ENCODE measurements around the gene ARMC12. TPM values are rescaled to one million over a fixed set of nuclear protein-coding genes. Genes with fewer than 3 reads are reported as not detected.

The ARMC12 gene
- total RNA-seq, 1 donor from 2014 or later = 0.53 TPM

DNA sequence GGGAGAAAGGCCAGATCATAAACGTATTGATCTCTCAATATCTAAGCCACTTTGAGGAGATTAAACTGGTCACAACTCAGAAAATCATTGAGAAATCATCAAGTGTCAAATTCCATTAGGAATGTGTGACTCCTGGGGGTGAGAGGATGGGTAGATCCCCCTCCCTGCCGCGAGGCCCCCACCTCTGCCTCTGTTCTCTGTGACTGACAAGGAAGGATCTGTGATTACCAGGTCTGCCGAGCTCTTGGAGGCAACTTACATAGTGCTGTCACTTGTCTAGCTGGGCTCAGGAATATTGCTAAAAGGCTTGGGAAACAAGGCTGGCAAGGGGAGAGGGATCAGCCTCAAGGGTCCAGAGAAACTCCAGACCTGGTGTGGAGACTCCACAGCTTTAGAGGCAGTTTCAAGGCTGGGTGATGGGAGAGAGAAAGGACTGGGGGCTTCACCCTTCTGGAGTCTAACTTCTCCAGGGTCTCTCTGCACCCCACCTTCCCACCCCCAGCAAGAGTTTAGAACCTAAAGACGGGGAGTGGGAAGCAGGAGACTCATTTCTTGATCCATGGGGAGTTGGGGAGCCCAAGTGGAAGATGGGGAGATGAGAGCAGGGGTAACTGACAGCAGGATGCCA lies 11.6 kb upstream of the ARMC12 start:
- H3K27me3 ChIP-seq (ENCODE audit: control insufficient read depth, insufficient read depth, low read length) = no peaks in the 10 kb centered on the region
- DNase-seq (ENCODE audit: low read depth) (no peak), FAIRE-seq (no peak)
- H3K36me3 ChIP-seq (ENCODE audit: control insufficient read depth, insufficient read depth, low read length) = no peaks in the 10 kb centered on the region
- TF ChIP-seq, protein P1, sequence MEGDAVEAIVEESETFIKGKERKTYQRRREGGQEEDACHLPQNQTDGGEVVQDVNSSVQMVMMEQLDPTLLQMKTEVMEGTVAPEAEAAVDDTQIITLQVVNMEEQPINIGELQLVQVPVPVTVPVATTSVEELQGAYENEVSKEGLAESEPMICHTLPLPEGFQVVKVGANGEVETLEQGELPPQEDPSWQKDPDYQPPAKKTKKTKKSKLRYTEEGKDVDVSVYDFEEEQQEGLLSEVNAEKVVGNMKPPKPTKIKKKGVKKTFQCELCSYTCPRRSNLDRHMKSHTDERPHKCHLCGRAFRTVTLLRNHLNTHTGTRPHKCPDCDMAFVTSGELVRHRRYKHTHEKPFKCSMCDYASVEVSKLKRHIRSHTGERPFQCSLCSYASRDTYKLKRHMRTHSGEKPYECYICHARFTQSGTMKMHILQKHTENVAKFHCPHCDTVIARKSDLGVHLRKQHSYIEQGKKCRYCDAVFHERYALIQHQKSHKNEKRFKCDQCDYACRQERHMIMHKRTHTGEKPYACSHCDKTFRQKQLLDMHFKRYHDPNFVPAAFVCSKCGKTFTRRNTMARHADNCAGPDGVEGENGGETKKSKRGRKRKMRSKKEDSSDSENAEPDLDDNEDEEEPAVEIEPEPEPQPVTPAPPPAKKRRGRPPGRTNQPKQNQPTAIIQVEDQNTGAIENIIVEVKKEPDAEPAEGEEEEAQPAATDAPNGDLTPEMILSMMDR (IDR thresholded peaks at IDR 0.05; ENCODE audit: insufficient read depth, low read length, severe bottlenecking) = no peak
- H3K4me3 ChIP-seq (ENCODE audit: low read depth, low read length) = no peak overlapping the region

- DNase-seq (ENCODE audit: low read depth) = no peak
- FAIRE-seq = no peak
- Histone ChIP-seq H3K4me3 (ENCODE audit: low read depth, low read length) (no peak overlapping the region), H3K36me3 (ENCODE audit: control insufficient read depth, insufficient read depth, low read length) (no peaks in the 10 kb centered on the region), H3K27me3 (ENCODE audit: control insufficient read depth, insufficient read depth, low read length) (no peaks in the 10 kb centered on the region)
- TF ChIP-seq, protein P1 (IDR thresholded peaks at IDR 0.05; ENCODE audit: insufficient read depth, low read length, severe bottlenecking) = no peak
Observed at GRCh38 chr6:35725721-35726438, 11.0 kb upstream of the ARMC12 start.

DNA sequence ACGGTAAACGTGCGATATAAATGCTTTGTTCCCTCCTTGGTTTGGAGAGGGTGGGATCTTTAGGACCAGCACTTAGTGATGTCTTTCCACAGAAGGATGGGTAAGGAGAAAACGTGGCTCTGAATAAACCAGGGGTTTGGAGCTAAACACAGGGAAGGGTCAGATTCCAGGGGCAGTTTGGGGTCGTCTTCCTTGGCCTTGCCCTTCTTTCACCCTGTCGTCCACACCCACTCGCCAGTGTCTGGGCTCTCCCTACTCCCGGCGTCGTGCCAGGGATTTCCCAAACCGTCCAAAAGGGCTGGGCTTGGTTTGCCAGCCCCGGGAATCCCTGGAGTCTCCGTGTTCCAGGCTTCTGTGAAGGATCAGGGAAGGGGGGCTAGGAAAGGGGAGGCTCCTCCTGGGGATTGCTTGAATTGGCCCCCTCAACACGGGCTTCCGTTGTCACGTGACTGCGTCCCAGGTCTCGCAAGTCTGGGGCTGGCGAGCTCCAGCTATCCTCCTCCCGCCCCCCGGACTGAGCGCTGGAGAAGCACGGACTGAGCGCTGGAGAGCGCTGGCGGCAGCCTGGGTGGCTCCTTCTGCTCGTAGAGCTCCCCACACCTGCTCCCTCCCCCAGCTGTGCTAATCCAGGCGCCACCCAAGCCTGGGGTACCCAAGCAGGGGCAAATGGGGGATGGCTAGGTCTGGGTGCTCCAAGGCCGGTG lies 9.4 kb upstream of the ARMC12 start:
- Histone ChIP-seq H3K27me3 (ENCODE audit: control insufficient read depth, insufficient read depth, low read length) (no peaks in the 10 kb centered on the region), H3K4me3 (ENCODE audit: low read depth, low read length) (peak overlapping the region; percentile 37), H3K36me3 (ENCODE audit: control insufficient read depth, insufficient read depth, low read length) (no peaks in the 10 kb centered on the region)
- DNase-seq (ENCODE audit: low read depth) (peak; percentile 51), FAIRE-seq (no peak)
- TF ChIP-seq, protein P1 (IDR thresholded peaks at IDR 0.05; ENCODE audit: insufficient read depth, low read length, severe bottlenecking) = no peak

DNA sequence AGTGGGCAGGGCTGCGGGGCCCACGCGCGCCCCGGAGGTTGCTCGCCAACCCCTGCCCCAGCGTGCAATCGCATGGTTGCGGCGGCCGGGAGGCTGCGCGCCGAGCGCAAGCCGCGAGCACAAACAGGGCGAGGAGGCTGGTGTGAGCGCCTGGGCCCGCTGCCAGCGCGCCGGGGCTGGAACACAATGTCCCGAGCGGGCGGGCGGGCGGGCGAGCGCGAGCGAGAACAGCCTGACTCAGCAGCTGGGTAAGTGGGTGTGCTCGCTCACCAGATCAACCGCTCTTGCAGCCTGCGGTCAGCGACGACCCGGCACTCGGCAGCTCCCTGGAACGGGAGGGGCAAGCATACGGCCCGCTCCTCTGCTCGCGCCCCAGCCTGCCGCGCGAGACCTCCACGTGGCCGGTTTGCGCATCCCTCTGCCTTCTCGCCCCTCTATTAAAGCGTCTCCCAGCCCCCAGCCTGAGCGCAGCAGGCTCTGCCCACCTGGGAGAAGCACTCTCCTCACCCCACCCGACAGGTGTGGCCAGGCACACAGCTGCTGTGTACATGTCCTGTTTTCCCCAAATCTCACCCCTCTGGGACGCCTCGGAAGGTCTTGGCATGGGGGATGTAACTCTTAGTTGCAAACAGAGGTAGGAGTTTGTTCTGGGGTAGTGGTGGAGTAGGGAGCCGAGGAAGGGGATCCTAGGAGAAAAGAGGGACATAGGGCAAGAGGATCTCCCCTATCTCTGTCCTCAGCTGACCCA lies 8.7 kb upstream of the ARMC12 start:
- TF ChIP-seq, protein P1 (IDR thresholded peaks at IDR 0.05; ENCODE audit: insufficient read depth, low read length, severe bottlenecking) = peak; percentile 3
- DNase-seq (ENCODE audit: low read depth) = peak; percentile 85
- H3K27me3 ChIP-seq (ENCODE audit: control insufficient read depth, insufficient read depth, low read length) = no peaks in the 10 kb centered on the region
- no peaks in the 10 kb centered on the region for H3K36me3 ChIP-seq (ENCODE audit: control insufficient read depth, insufficient read depth, low read length)
- H3K4me3 ChIP-seq (ENCODE audit: low read depth, low read length) = peak overlapping the region; percentile 37
- no peak for FAIRE-seq

DNA sequence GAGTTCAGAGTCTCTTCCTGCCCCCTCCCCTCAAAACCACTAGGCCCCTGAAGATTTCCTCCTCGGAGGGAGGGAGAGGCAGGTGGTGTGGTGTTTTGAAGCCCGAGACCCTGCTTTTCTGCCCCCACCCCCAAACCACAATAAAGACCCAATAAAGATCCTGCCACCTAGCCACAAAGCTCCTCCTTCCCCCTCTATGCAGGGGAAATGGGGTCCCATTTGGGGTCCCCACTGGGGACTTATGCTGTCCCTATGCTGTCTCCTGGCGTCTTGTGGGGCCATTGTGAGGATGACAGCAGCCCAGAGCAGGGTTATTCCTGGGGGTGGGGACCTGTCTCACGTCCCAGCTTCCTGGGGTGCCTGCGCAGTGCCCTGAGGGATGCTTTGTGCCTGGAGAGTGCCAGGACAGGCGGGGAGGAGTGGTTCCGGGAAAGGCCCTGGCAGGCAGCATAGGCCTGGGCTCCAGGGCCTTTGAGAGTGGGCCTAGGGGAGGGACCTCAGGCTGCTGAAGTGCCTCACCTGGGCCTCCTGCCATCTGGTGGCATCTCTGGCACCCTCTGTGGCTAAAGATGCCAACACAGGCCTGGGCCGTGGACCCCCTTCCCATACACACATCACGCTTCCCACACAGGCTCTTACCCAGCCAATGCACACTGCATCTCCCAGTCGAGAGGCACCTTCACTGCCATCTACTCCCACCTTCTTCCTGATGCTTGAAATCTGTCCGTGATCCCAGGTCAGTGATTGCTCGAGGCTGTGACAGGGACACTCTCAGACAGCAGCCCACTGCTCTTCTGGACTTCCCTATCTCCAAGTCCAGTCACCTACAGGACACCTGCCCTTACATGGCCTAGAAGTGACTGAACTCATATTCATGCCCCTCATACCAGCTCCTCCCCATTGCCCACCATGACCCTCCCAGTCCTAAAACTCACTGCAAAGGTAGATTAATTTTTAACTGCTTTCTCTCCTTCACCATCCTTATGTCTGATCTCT lies 7.9 kb upstream of the ARMC12 start:
- no peaks in the 10 kb centered on the region for H3K27me3 ChIP-seq (ENCODE audit: control insufficient read depth, insufficient read depth, low read length)
- TF ChIP-seq, protein P1 (IDR thresholded peaks at IDR 0.05; ENCODE audit: insufficient read depth, low read length, severe bottlenecking) = peak; percentile 22
- FAIRE-seq = no peak
- H3K36me3 ChIP-seq (ENCODE audit: control insufficient read depth, insufficient read depth, low read length) = no peaks in the 10 kb centered on the region
- DNase-seq (ENCODE audit: low read depth) = peak; percentile 59
- H3K4me3 ChIP-seq (ENCODE audit: low read depth, low read length) = no peak overlapping the region
